WI38 (cell line): ENCODE results near the gene EHF.

Experiments
- H3K4me3 ChIP-seq: 2 replicates; pipeline ENCODE4 v1.5.1; 2011; ENCODE audit warnings: low read depth, mild to moderate bottlenecking, control low read depth, low read length
- CTCF ChIP-seq: IDR thresholded peaks from 2 replicates; pipeline ENCODE4 v1.5.1; 2012; ENCODE audit warnings: low read depth, mild to moderate bottlenecking, control low read depth, low read length

The EHF gene

GRCh38 chr11:34632105-34632791, 11.4 kb downstream of the EHF start:
- H3K4me3 ChIP-seq = no peak overlapping the region
- TF ChIP-seq CTCF = no peak

- no peak for TF ChIP-seq CTCF
- no peak overlapping the region for H3K4me3 ChIP-seq
Observed at GRCh38 chr11:34633640-34633989, 12.7 kb downstream of the EHF start.

GRCh38 chr11:34633990-34634693, 13.2 kb downstream of the EHF start:
- no peak overlapping the region for H3K4me3 ChIP-seq
- no peak for TF ChIP-seq CTCF

DNA sequence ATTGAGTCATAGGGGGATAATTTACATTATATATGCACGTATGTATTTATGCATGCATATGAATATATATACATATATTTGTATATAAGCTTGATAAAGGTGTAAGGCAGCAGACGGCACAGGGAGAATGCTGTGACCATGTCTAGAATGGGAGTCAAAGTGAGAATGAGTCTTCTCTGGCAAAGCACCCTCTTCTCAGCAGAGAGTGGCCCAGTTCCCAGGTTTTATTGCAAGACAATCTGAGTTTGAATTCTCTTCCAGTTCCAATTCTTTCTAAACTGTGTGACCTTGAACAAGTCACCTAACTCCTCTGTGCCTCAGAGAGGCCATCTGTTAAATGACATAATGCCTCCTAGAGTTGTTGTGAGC, 13.8 kb downstream of the EHF start:
- no peak for TF ChIP-seq CTCF
- no peak overlapping the region for H3K4me3 ChIP-seq

DNA sequence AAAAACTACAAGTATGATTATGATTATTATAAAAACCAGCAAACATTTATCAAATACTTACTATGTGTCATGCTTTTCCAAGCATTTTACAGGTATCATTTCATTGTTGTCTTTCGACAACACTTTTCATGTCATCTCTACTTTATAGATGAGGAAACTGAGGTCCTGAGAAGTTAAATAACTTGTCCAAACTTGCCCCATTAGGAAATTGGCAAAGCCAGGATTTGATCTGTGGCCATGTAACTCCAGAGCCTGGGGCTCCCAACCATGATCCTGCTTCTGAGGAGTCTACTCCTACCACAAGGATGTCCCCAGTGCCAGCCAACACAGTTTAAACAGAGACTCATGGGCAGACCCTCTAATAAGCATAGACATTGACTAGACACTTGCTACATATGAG, 15.2 kb downstream of the EHF start:
- TF ChIP-seq CTCF = no peak
- no peak overlapping the region for H3K4me3 ChIP-seq

DNA sequence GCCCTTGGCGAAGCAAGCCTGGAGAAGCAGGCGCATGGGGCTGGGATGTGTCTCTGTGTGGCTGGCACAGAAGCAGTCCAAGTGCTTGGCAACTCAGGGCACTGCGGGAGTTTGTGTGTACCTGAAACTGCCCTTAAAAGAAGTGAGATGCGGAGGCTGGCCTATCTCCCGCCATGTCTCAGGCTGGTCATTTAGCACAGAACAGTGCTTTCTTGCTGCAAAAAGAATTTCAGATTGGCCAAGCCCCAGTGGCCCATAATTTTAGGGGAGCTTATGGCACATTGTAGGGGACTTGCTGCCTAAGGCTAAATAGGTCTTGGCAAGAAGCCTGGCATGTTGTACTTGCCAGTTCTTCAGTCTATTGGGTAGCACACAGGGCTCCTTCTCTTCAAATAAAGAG, 16.4 kb downstream of the EHF start:
- H3K4me3 ChIP-seq = no peak overlapping the region
- TF ChIP-seq CTCF = no peak

- no peak overlapping the region for H3K4me3 ChIP-seq
- no peak for TF ChIP-seq CTCF
Observed at GRCh38 chr11:34638897-34639296, 18.0 kb downstream of the EHF start.
